ENCODE data around the gene KIF5B.
"Not testable (repeated sequence)": the region's sequence is repeated elsewhere in the genome, so short reads cannot be mapped to it uniquely, and the experiment has no call there.

KIF5B gene

GRCh38 chr10:32057036-32057372, 779 bp upstream of the KIF5B start:
- Histone ChIP-seq H3K27me3 (ENCODE audit: control insufficient read depth, insufficient read depth, low read length) (no peaks in the 10 kb centered on the region), H3K9me3 (ENCODE audit: control insufficient read depth, insufficient read depth, low read depth, low read length) (no peaks in the 10 kb centered on the region), H3K4me3 (ENCODE audit: low read depth, low read length) (peak overlapping the region; percentile 90), H3K4me1 (ENCODE audit: control insufficient read depth, insufficient read depth, low read length) (peaks cover 19% of the 10 kb centered on the region), H3K9ac (ENCODE audit: low read length) (no peak overlapping the region), H3K27ac (ENCODE audit: low read depth, low read length) (no peak overlapping the region), H3K36me3 (ENCODE audit: control insufficient read depth, insufficient read depth, low read length) (no peaks in the 10 kb centered on the region)

- Histone ChIP-seq H3K9me3 (ENCODE audit: control insufficient read depth, insufficient read depth, low read depth, low read length) (no peaks in the 10 kb centered on the region), H3K27me3 (ENCODE audit: control insufficient read depth, insufficient read depth, low read length) (no peaks in the 10 kb centered on the region), H3K4me3 (ENCODE audit: low read depth, low read length) (peak overlapping the region; percentile 90), H3K36me3 (ENCODE audit: control insufficient read depth, insufficient read depth, low read length) (no peaks in the 10 kb centered on the region), H3K27ac (ENCODE audit: low read depth, low read length) (peak overlapping the region; percentile 99), H3K9ac (ENCODE audit: low read length) (peak overlapping the region; percentile 97), H3K4me1 (ENCODE audit: control insufficient read depth, insufficient read depth, low read length) (peaks cover 25% of the 10 kb centered on the region)
Observed at GRCh38 chr10:32055478-32056135, 618 bp downstream of the KIF5B start.

GRCh38 chr10:32054094-32054493, 2.1 kb downstream of the KIF5B start:
- peak overlapping the region; percentile 90 for H3K4me3 ChIP-seq (ENCODE audit: low read depth, low read length)
- H3K9ac ChIP-seq (ENCODE audit: low read length) = peak overlapping the region; percentile 60
- no peaks in the 10 kb centered on the region for H3K27me3 ChIP-seq (ENCODE audit: control insufficient read depth, insufficient read depth, low read length)
- 0 out of 2 replicates have a peak, but pooled peaks cover under 1% of the 10 kb centered on the region for H3K36me3 ChIP-seq (ENCODE audit: control insufficient read depth, insufficient read depth, low read length)
- no peaks in the 10 kb centered on the region for H3K9me3 ChIP-seq (ENCODE audit: control insufficient read depth, insufficient read depth, low read depth, low read length)
- peaks cover 34% of the 10 kb centered on the region for H3K4me1 ChIP-seq (ENCODE audit: control insufficient read depth, insufficient read depth, low read length)
- no peak overlapping the region for H3K27ac ChIP-seq (ENCODE audit: low read depth, low read length)

- not testable (repeated sequence) for H3K36me3 ChIP-seq (ENCODE audit: control insufficient read depth, insufficient read depth, low read length); H3K9ac ChIP-seq (ENCODE audit: low read length); H3K9me3 ChIP-seq (ENCODE audit: control insufficient read depth, insufficient read depth, low read depth, low read length); H3K27ac ChIP-seq (ENCODE audit: low read depth, low read length); H3K27me3 ChIP-seq (ENCODE audit: control insufficient read depth, insufficient read depth, low read length)
- H3K4me1 ChIP-seq (ENCODE audit: control insufficient read depth, insufficient read depth, low read length) = peaks cover 34% of the 10 kb centered on the region
- H3K4me3 ChIP-seq (ENCODE audit: low read depth, low read length) = peak overlapping the region; percentile 90
Observed at GRCh38 chr10:32053392-32053791, 2.8 kb downstream of the KIF5B start.

GRCh38 chr10:32051926-32052325, 4.3 kb downstream of the KIF5B start:
- Histone ChIP-seq H3K27me3 (ENCODE audit: control insufficient read depth, insufficient read depth, low read length) (no peaks in the 10 kb centered on the region), H3K27ac (ENCODE audit: low read depth, low read length) (peak overlapping the region; percentile 43; the same call in 1 of the 2 replicates), H3K36me3 (ENCODE audit: control insufficient read depth, insufficient read depth, low read length) (peaks cover 21% of the 10 kb centered on the region), H3K9ac (ENCODE audit: low read length) (no peak overlapping the region), H3K9me3 (ENCODE audit: control insufficient read depth, insufficient read depth, low read depth, low read length) (no peaks in the 10 kb centered on the region), H3K4me3 (ENCODE audit: low read depth, low read length) (peak overlapping the region; percentile 90), H3K4me1 (ENCODE audit: control insufficient read depth, insufficient read depth, low read length) (peaks cover 34% of the 10 kb centered on the region)

GRCh38 chr10:32050177-32050576, 6.0 kb downstream of the KIF5B start:
- H3K27ac ChIP-seq (ENCODE audit: low read depth, low read length) = 0 out of 2 replicates have a peak overlapping the region, but pooled peaks have one; percentile 27
- H3K4me1 ChIP-seq (ENCODE audit: control insufficient read depth, insufficient read depth, low read length) = peaks cover 29% of the 10 kb centered on the region
- H3K4me3 ChIP-seq (ENCODE audit: low read depth, low read length) = 0 out of 2 replicates have a peak overlapping the region, but pooled peaks have one; percentile 6
- H3K27me3 ChIP-seq (ENCODE audit: control insufficient read depth, insufficient read depth, low read length) = no peaks in the 10 kb centered on the region
- peaks cover 38% of the 10 kb centered on the region for H3K36me3 ChIP-seq (ENCODE audit: control insufficient read depth, insufficient read depth, low read length)
- H3K9me3 ChIP-seq (ENCODE audit: control insufficient read depth, insufficient read depth, low read depth, low read length) = no peaks in the 10 kb centered on the region
- H3K9ac ChIP-seq (ENCODE audit: low read length) = peak overlapping the region; percentile 49

GRCh38 chr10:32049113-32049512, 7.1 kb downstream of the KIF5B start:
- Histone ChIP-seq H3K9me3 (ENCODE audit: control insufficient read depth, insufficient read depth, low read depth, low read length) (no peaks in the 10 kb centered on the region), H3K9ac (ENCODE audit: low read length) (no peak overlapping the region), H3K27ac (ENCODE audit: low read depth, low read length) (no peak overlapping the region), H3K4me3 (ENCODE audit: low read depth, low read length) (no peak overlapping the region), H3K4me1 (ENCODE audit: control insufficient read depth, insufficient read depth, low read length) (peaks cover 29% of the 10 kb centered on the region), H3K36me3 (ENCODE audit: control insufficient read depth, insufficient read depth, low read length) (peaks cover 49% of the 10 kb centered on the region), H3K27me3 (ENCODE audit: control insufficient read depth, insufficient read depth, low read length) (no peaks in the 10 kb centered on the region)

- H3K36me3 ChIP-seq (ENCODE audit: control insufficient read depth, insufficient read depth, low read length) = peaks cover 57% of the 10 kb centered on the region
- peaks cover 24% of the 10 kb centered on the region for H3K4me1 ChIP-seq (ENCODE audit: control insufficient read depth, insufficient read depth, low read length)
- no peak overlapping the region for H3K4me3 ChIP-seq (ENCODE audit: low read depth, low read length)
- H3K9me3 ChIP-seq (ENCODE audit: control insufficient read depth, insufficient read depth, low read depth, low read length) = no peaks in the 10 kb centered on the region
- H3K27me3 ChIP-seq (ENCODE audit: control insufficient read depth, insufficient read depth, low read length) = no peaks in the 10 kb centered on the region
- no peak overlapping the region for H3K9ac ChIP-seq (ENCODE audit: low read length)
- H3K27ac ChIP-seq (ENCODE audit: low read depth, low read length) = no peak overlapping the region
Observed at GRCh38 chr10:32048282-32048681, 7.9 kb downstream of the KIF5B start.

- Histone ChIP-seq H3K4me1 (ENCODE audit: control insufficient read depth, insufficient read depth, low read length) (peaks cover 23% of the 10 kb centered on the region), H3K36me3 (ENCODE audit: control insufficient read depth, insufficient read depth, low read length) (peaks cover 59% of the 10 kb centered on the region), H3K9ac (ENCODE audit: low read length) (no peak overlapping the region), H3K27ac (ENCODE audit: low read depth, low read length) (no peak overlapping the region), H3K9me3 (ENCODE audit: control insufficient read depth, insufficient read depth, low read depth, low read length) (no peaks in the 10 kb centered on the region), H3K4me3 (ENCODE audit: low read depth, low read length) (no peak overlapping the region), H3K27me3 (ENCODE audit: control insufficient read depth, insufficient read depth, low read length) (no peaks in the 10 kb centered on the region)
Observed at GRCh38 chr10:32047881-32048280, 8.3 kb downstream of the KIF5B start.

- H3K9ac ChIP-seq (ENCODE audit: low read length) = no peak overlapping the region
- H3K36me3 ChIP-seq (ENCODE audit: control insufficient read depth, insufficient read depth, low read length) = peaks cover 69% of the 10 kb centered on the region
Observed at GRCh38 chr10:32046151-32046550, 10.1 kb downstream of the KIF5B start.

GRCh38 chr10:32042730-32043129, 13.5 kb downstream of the KIF5B start:
- H3K27ac ChIP-seq (ENCODE audit: low read depth, low read length); H3K4me1 ChIP-seq (ENCODE audit: control insufficient read depth, insufficient read depth, low read length); H3K4me3 ChIP-seq (ENCODE audit: low read depth, low read length); H3K9me3 ChIP-seq (ENCODE audit: control insufficient read depth, insufficient read depth, low read depth, low read length); H3K27me3 ChIP-seq (ENCODE audit: control insufficient read depth, insufficient read depth, low read length); H3K9ac ChIP-seq (ENCODE audit: low read length): not testable (repeated sequence)
- peaks cover 85% of the 10 kb centered on the region for H3K36me3 ChIP-seq (ENCODE audit: control insufficient read depth, insufficient read depth, low read length)

More at GRCh38 chr10:32046151-32046550, 10.1 kb downstream of the KIF5B start:
- Histone ChIP-seq H3K27ac (ENCODE audit: low read depth, low read length) (no peak overlapping the region), H3K9me3 (ENCODE audit: control insufficient read depth, insufficient read depth, low read depth, low read length) (no peaks in the 10 kb centered on the region), H3K27me3 (ENCODE audit: control insufficient read depth, insufficient read depth, low read length) (no peaks in the 10 kb centered on the region), H3K4me1 (ENCODE audit: control insufficient read depth, insufficient read depth, low read length) (peaks cover 9% of the 10 kb centered on the region), H3K4me3 (ENCODE audit: low read depth, low read length) (no peak overlapping the region)
